ENCODE measurements around the gene RAET1G. TPM values are rescaled to one million over a fixed set of nuclear protein-coding genes. Genes with fewer than 3 reads are reported as not detected.

RAET1G gene
- total RNA-seq, 4 donors from 2014 or later, result 0.59 to 2.0 (median 1.6) TPM; not detected in 1

DNA sequence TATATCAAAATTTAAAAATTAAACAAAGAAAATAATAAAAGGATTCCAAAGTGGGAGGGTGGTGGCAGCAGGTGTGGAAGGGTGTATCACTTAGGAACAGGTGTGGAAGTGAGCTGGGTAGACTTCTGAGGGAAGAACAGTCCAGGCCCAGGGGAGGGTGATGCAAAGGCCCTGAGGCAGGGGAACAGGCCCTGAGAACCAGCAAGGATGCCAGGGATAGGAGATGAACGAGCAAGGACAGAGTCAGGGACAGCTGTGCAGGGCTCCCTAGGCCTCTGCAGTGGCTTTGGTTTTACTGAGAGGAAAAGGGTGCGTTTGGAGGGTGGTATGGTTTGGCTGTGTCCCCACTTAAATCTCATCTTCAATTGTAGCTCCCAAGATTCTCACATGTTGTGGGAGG is 15.6 kb downstream of the RAET1G start:
- Histone ChIP-seq H3K4me1 (peaks cover 0 to 3% of the 10 kb centered on the region in 2 donors), H3K27me3 (no peaks in the 10 kb centered on the region), H3K36me3 (no peaks in the 10 kb centered on the region), H3K4me3 (replicated peaks in 1 of 3) (no peak overlapping the region), H3K9me3 (no peaks in the 10 kb centered on the region), H3K27ac (no peak overlapping the region)
- intact Hi-C loops (cut with DNase I), result no loop called here
- no peak for DNase-seq
- TF ChIP-seq, protein P1, sequence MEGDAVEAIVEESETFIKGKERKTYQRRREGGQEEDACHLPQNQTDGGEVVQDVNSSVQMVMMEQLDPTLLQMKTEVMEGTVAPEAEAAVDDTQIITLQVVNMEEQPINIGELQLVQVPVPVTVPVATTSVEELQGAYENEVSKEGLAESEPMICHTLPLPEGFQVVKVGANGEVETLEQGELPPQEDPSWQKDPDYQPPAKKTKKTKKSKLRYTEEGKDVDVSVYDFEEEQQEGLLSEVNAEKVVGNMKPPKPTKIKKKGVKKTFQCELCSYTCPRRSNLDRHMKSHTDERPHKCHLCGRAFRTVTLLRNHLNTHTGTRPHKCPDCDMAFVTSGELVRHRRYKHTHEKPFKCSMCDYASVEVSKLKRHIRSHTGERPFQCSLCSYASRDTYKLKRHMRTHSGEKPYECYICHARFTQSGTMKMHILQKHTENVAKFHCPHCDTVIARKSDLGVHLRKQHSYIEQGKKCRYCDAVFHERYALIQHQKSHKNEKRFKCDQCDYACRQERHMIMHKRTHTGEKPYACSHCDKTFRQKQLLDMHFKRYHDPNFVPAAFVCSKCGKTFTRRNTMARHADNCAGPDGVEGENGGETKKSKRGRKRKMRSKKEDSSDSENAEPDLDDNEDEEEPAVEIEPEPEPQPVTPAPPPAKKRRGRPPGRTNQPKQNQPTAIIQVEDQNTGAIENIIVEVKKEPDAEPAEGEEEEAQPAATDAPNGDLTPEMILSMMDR (IDR thresholded peaks at IDR 0.05), result no peak
- TF ChIP-seq POLR2A (IDR thresholded peaks at IDR 0.05), result no peak
- WGBS, 2 donors, result 75 to 89% methylated on average over 2 of the region's 2 CpGs

DNA sequence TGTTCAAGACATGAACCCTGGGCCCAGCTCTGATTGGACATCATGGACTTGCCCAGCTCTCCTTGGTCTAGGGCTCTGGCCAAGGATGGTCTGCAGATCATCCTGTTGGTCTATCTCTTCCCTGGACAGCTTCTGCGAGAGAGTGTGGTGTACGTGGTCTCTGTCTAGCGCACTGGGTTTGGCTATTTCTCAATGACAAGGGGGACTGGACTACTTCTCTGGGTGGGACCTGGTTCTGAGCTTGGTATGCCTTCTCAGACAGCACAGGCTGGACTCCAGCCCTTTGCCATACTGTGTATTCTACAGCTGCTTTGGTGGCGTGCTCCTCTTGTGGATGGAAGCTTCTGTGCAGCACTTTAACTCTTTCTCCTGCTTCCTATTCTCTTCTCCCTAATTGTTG is 16.5 kb downstream of the RAET1G start:
- TF ChIP-seq, protein P1 (IDR thresholded peaks at IDR 0.05), result no peak
- no peak for TF ChIP-seq POLR2A (IDR thresholded peaks at IDR 0.05)
- WGBS, 2 donors, result 97 to 99% methylated on average over 4 of the region's 4 CpGs
- intact Hi-C loops (cut with DNase I), result no loop called here
- H3K27ac ChIP-seq, result no peak overlapping the region
- no peaks in the 10 kb centered on the region for H3K9me3 ChIP-seq
- DNase-seq, result no peak
- H3K4me3 ChIP-seq (replicated peaks in 1 of 3), result no peak overlapping the region
- H3K27me3 ChIP-seq, result no peaks in the 10 kb centered on the region
- H3K36me3 ChIP-seq, result no peaks in the 10 kb centered on the region
- H3K4me1 ChIP-seq, result peaks cover 0 to 3% of the 10 kb centered on the region in 2 donors

DNA sequence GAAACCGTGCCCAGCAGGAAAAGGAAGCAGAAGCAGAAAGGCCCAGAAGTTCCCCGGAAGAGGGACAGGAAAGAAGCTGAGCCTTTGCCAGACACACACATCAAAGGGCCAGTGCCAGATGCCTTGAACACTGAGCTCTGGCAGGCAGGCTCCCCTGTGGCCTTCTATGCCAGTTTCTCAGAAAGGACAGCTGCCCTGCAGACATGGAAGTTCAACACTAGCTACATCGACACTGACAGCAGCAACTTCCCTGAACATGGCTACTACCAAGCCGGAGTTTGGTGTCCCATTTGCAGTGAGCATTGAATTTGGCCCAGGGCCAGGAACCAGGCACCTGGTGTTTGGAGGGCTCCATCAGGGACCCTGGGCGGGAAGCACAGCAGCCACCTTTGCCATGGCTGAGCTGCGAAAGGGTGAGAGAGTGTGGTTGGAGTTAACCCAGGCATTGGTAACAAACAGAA is 17.0 kb downstream of the RAET1G start:
- 72 to 91% methylated on average over 5 to 6 of the region's 6 CpGs for WGBS, 2 donors
- no peak for DNase-seq
- no peaks in the 10 kb centered on the region for H3K27me3 ChIP-seq
- H3K27ac ChIP-seq, result no peak overlapping the region
- intact Hi-C loops (cut with DNase I), result no loop called here
- H3K36me3 ChIP-seq, result no peaks in the 10 kb centered on the region
- H3K4me3 ChIP-seq (replicated peaks in 1 of 3), result no peak overlapping the region
- H3K4me1 ChIP-seq, result peaks cover 0 to 3% of the 10 kb centered on the region in 2 donors
- no peak for TF ChIP-seq POLR2A (IDR thresholded peaks at IDR 0.05)
- TF ChIP-seq, protein P1 (IDR thresholded peaks at IDR 0.05), result no peak
- no peaks in the 10 kb centered on the region for H3K9me3 ChIP-seq

DNA sequence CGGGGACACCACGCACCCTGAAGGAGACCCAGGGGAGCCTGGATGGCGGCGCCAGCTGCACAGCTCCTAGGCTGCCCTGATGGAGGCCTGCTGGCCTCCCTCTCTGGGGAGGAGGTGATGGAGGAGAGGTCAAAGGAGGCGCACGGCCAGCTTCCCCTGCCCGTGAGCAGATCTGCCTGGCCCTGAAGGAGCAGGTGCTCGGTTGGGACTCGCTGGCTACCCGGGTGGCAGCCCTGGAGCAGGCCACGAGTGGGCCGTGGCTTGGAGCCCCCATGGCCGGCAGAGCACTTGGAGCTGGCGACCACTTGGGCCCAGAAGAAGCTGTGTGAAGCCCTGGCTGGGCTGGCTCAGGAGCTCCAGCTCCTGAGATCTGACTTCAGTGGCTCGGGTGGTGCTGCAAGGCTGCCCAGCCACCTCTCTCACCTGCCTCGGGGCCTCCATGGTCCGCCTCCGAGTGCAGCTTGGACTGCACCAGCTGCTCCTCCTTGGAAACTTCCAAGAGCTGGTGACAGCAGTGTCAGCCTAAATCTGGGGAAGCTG is 17.5 kb downstream of the RAET1G start:
- 87 to 97% methylated on average over 9 to 12 of the region's 18 CpGs for WGBS, 2 donors
- Histone ChIP-seq H3K36me3 (no peaks in the 10 kb centered on the region), H3K4me1 (peaks cover 0 to 3% of the 10 kb centered on the region in 2 donors), H3K4me3 (replicated peaks in 1 of 3) (no peak overlapping the region), H3K27me3 (no peaks in the 10 kb centered on the region), H3K27ac (no peak overlapping the region), H3K9me3 (no peaks in the 10 kb centered on the region)
- intact Hi-C loops (cut with DNase I), result no loop called here
- TF ChIP-seq POLR2A (IDR thresholded peaks at IDR 0.05), result no peak
- TF ChIP-seq, protein P1 (IDR thresholded peaks at IDR 0.05), result no peak
- no peak for DNase-seq

DNA sequence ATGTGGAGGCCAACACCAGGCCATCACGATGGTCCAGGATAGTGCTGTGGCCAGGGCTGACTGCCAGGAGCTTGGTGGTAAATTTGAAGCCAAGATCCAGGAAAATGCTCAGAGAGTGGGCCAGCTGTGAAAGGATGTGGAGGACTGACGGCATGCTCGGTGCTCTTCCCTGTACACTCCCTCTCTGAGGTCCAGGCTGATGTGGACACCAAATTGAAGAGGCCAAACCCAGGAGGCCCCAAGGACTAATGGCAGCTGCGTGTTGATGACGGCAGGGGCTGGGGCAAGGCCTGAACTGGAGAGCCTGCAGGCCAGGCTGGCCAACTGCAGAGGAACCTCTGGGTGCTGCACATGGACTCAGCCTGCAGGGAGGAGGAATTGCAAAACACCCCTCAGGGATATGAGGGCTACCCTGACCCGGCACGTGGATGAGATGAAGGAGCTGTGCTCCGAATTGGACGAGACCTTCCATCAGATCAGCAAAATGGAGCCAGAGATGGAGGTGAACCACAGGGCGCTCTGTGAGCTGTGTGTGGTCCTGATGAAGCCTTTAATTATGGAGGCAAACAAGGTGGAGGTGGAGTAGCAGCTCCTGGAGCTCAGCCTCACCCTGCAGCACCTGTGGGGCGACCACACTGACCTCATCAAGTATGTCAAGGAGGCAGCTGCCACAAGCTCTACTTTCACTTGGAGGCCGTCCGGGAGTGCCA is 18.1 kb downstream of the RAET1G start:
- H3K36me3 ChIP-seq, result no peaks in the 10 kb centered on the region
- 86 to 88% methylated on average over 11 to 13 of the region's 13 CpGs for WGBS, 2 donors
- H3K27me3 ChIP-seq, result no peaks in the 10 kb centered on the region
- peaks cover 0 to 3% of the 10 kb centered on the region in 2 donors for H3K4me1 ChIP-seq
- no peak for TF ChIP-seq POLR2A (IDR thresholded peaks at IDR 0.05)
- TF ChIP-seq, protein P1 (IDR thresholded peaks at IDR 0.05), result no peak
- no peaks in the 10 kb centered on the region for H3K9me3 ChIP-seq
- H3K4me3 ChIP-seq (replicated peaks in 1 of 3), result no peak overlapping the region
- intact Hi-C loops (cut with DNase I), result no loop called here
- no peak overlapping the region for H3K27ac ChIP-seq
- no peak for DNase-seq
